Smooth muscle cell (in vitro differentiated cells): ENCODE data around the gene IPCEF1. TPM values are rescaled to one million over a fixed set of nuclear protein-coding genes. Genes with fewer than 3 reads are reported as not detected.
"Not testable (repeated sequence)": the region's sequence is repeated elsewhere in the genome, so short reads cannot be mapped to it uniquely, and the experiment has no call there.

ENCODE experiments used
- DNase-seq: peaks from one replicate; lab custom pipeline; 2025; ENCODE audit not compliant: unreplicated experiment; lab: John Stamatoyannopoulos, UW
- H2AFZ ChIP-seq: fragments of 200-600 bp; sonication (generic); 2 replicates; pipeline ENCODE4 v1.6.0; 2016; ENCODE audit warnings: antibody characterized with exemption, low read depth, mild to moderate bottlenecking
- H3F3A ChIP-seq: fragments of 200-600 bp; sonication (generic); 2 replicates; pipeline ENCODE4 v1.6.0; 2017; ENCODE audit warnings: antibody characterized with exemption, low read depth
- H3K27ac ChIP-seq: fragments of 200-600 bp; sonication (generic); 2 replicates; pipeline ENCODE4 v1.5.1; 2016; ENCODE audit warnings: low read depth, mild to moderate bottlenecking
- H3K27me3 ChIP-seq: fragments of 200-600 bp; sonication (generic); 2 replicates; pipeline ENCODE4 v1.6.1; 2016; ENCODE audit warnings: low read depth, mild to moderate bottlenecking
- H3K36me3 ChIP-seq: fragments of 200-600 bp; sonication (generic); 2 replicates; pipeline ENCODE4 v1.5.1; 2016; ENCODE audit warnings: low read depth
- H3K4me1 ChIP-seq: fragments of 200-600 bp; sonication (generic); 2 replicates; pipeline ENCODE4 v1.5.1; 2016; ENCODE audit warnings: low read depth
- H3K4me2 ChIP-seq: fragments of 200-600 bp; sonication (generic); 2 replicates; pipeline ENCODE4 v1.6.0; 2016; ENCODE audit warnings: mild to moderate bottlenecking
- H3K4me3 ChIP-seq: fragments of 200-600 bp; sonication (generic); 2 replicates; pipeline ENCODE4 v1.5.1; 2016; ENCODE audit warnings: mild to moderate bottlenecking
- H3K79me2 ChIP-seq: fragments of 200-600 bp; sonication (generic); 2 replicates; pipeline ENCODE4 v1.6.0; 2016; ENCODE audit warnings: low read depth, mild to moderate bottlenecking
- H3K9ac ChIP-seq: fragments of 200-600 bp; sonication (generic); 2 replicates; pipeline ENCODE4 v1.6.0; 2016; ENCODE audit warnings: low read depth
- H3K9me3 ChIP-seq: fragments of 200-600 bp; sonication (generic); replicated peaks from 2 replicates; pipeline ENCODE4 v1.5.1; 2016; ENCODE audit warnings: low read depth
- H4K20me1 ChIP-seq: fragments of 200-600 bp; sonication (generic); 2 replicates; pipeline ENCODE4 v1.6.0; 2016; ENCODE audit warnings: low read depth
- CTCF ChIP-seq: fragments of 200-600 bp; sonication (generic); IDR thresholded peaks from 2 replicates; pipeline ENCODE4 v1.5.1; 2017; ENCODE audit warnings: borderline replicate concordance, mild to moderate bottlenecking, antibody characterized with exemption; ENCODE audit not compliant: insufficient read depth, poor library complexity, severe bottlenecking
- WGBS: methylation state at CpG from one replicate; pipeline ENCODE4 v1.1.7; 2016; ENCODE audit warnings: low lambda C conversion rate; 5-methylcytosine and 5-hydroxymethylcytosine counted together
- polyA plus RNA-seq: library from polyadenylated mRNA; unstranded; fragments of >200 nt; fragmentation: Nextera tagmentation; extraction: Ambion mirVana; gene quantifications from 2 replicates; pipeline ENCODE4 v1.2.1, GENCODE V29; 2016
- total RNA-seq: library from RNA; depleted of rRNA; stranded (reverse); fragments of >200 nt; gene quantifications from 2 replicates; pipeline ENCODE4 v1.2.3, GENCODE V29; 2014

The IPCEF1 gene
- total and polyA plus RNA-seq, 2 experiments from 2014 or later, result 0.04 TPM; not detected in 1

GRCh38 chr6:154241581-154241980 lies 115.0 kb downstream of the IPCEF1 start:
- WGBS, result 90% methylated on average over 8 of the region's 8 CpGs
- H4K20me1 ChIP-seq, result no peaks in the 10 kb centered on the region

GRCh38 chr6:154241061-154241460 lies 115.5 kb downstream of the IPCEF1 start:
- H3K27me3 ChIP-seq, H2AFZ ChIP-seq, H3K4me2 ChIP-seq, H3K36me3 ChIP-seq, H3F3A ChIP-seq, H3K9me3 ChIP-seq, H4K20me1 ChIP-seq, DNase-seq, H3K79me2 ChIP-seq, H3K4me3 ChIP-seq, H3K9ac ChIP-seq, H3K27ac ChIP-seq: not testable (repeated sequence)
- peaks cover 16% of the 10 kb centered on the region for H3K4me1 ChIP-seq
- WGBS, result 91% methylated on average over 9 of the region's 11 CpGs

More at GRCh38 chr6:154241581-154241980, 115.0 kb downstream of the IPCEF1 start:
- Histone ChIP-seq H3K79me2 (no peaks in the 10 kb centered on the region), H3K9me3 (no peaks in the 10 kb centered on the region), H3F3A (no peaks in the 10 kb centered on the region), H3K27ac (no peak overlapping the region), H3K36me3 (no peaks in the 10 kb centered on the region), H3K4me1 (peaks cover 17% of the 10 kb centered on the region), H3K9ac (no peak overlapping the region), H3K4me3 (no peak overlapping the region), H3K4me2 (no peak overlapping the region), H3K27me3 (no peaks in the 10 kb centered on the region), H2AFZ (no peak overlapping the region)
- TF ChIP-seq CTCF, result no peak
- DNase-seq, result no peak

- DNase-seq, result no peak
- H3K27me3 ChIP-seq, result no peaks in the 10 kb centered on the region
- WGBS, result 79% methylated on average over 7 of the region's 7 CpGs
- H3K9me3 ChIP-seq, result no peaks in the 10 kb centered on the region
- TF ChIP-seq CTCF, result no peak
- no peak overlapping the region for H3K4me3 ChIP-seq
- peaks cover 5% of the 10 kb centered on the region for H3K4me1 ChIP-seq
- H3K79me2 ChIP-seq, result no peaks in the 10 kb centered on the region
- no peak overlapping the region for H3K4me2 ChIP-seq
- H3F3A ChIP-seq, result no peaks in the 10 kb centered on the region
- no peaks in the 10 kb centered on the region for H4K20me1 ChIP-seq
- no peak overlapping the region for H2AFZ ChIP-seq
- H3K9ac ChIP-seq, result no peak overlapping the region
- no peaks in the 10 kb centered on the region for H3K36me3 ChIP-seq
- no peak overlapping the region for H3K27ac ChIP-seq
Observed at GRCh38 chr6:154239392-154239791, 117.2 kb downstream of the IPCEF1 start.

- Histone ChIP-seq H3K4me1 (peaks cover 2% of the 10 kb centered on the region), H3K27ac (no peak overlapping the region), H3K36me3 (no peaks in the 10 kb centered on the region), H3K9ac (no peak overlapping the region), H2AFZ (no peak overlapping the region), H3K9me3 (no peaks in the 10 kb centered on the region), H3K4me2 (no peak overlapping the region), H3K4me3 (no peak overlapping the region), H4K20me1 (no peaks in the 10 kb centered on the region), H3F3A (no peaks in the 10 kb centered on the region), H3K27me3 (no peaks in the 10 kb centered on the region), H3K79me2 (no peaks in the 10 kb centered on the region)
- no peak for DNase-seq
- 89% methylated on average over 2 of the region's 2 CpGs for WGBS
- no peak for TF ChIP-seq CTCF
Observed at GRCh38 chr6:154238831-154239230, 117.8 kb downstream of the IPCEF1 start.
